HepG2 (cell line): ENCODE data around the gene EVI5. TPM values are rescaled to one million over a fixed set of nuclear protein-coding genes. Genes with fewer than 3 reads are reported as not detected.

Experiments used
- AGO1 ChIP-seq: fragments of 200-400 bp; formaldehyde crosslinking; IDR thresholded peaks from 2 replicates; pipeline ENCODE4 v1.6.1; 2017; ENCODE audit warnings: mild to moderate bottlenecking, low read depth, low read length, moderate library complexity; ENCODE audit not compliant: poor library complexity, severe bottlenecking
- ATF1 ChIP-seq: IDR thresholded peaks from 2 replicates; pipeline ENCODE4 v1.6.1; 2016; ENCODE audit warnings: mild to moderate bottlenecking, control low read depth
- DMAP1 ChIP-seq: IDR thresholded peaks from 2 replicates; pipeline ENCODE4 v1.6.1; 2016
- DR1 ChIP-seq: sonication (generic); formaldehyde crosslinking; IDR thresholded peaks from 2 replicates; pipeline ENCODE4 v1.8.0; 2021; ENCODE audit warnings: mild to moderate bottlenecking, missing genetic modification reagents, inconsistent platforms
- GATAD1 ChIP-seq: IDR thresholded peaks from 2 replicates; pipeline ENCODE4 v1.6.1; 2016; ENCODE audit warnings: missing genetic modification reagents, missing compliant biosample characterization
- HES4 ChIP-seq: sonication (generic); formaldehyde crosslinking; IDR thresholded peaks from 2 replicates; pipeline ENCODE4 v1.9.0; 2021; ENCODE audit warnings: mild to moderate bottlenecking, missing genetic modification reagents, borderline replicate concordance
- HNF4G ChIP-seq, 2 experiments: sonication (generic) in 1 of 2; formaldehyde crosslinking in 1 of 2; IDR thresholded peaks; 2 replicates each; pipeline versions ENCODE4 v1.4.0 to v1.6.1; 2011 to 2020; ENCODE audit warnings: borderline replicate concordance in 2 of 2, low read depth in 2 of 2, mild to moderate bottlenecking in 2 of 2, low read length in 1 of 2, missing genetic modification reagents in 1 of 2, moderate library complexity in 1 of 2
- JUNB ChIP-seq: sonication (generic); formaldehyde crosslinking; IDR thresholded peaks from 2 replicates; pipeline ENCODE4 v1.8.0; 2022; ENCODE audit warnings: missing genetic modification reagents, mild to moderate bottlenecking, borderline replicate concordance
- ZFP37 ChIP-seq: sonication (generic); formaldehyde crosslinking; IDR thresholded peaks from 2 replicates; pipeline ENCODE4 v1.4.0; 2020; ENCODE audit warnings: missing genetic modification reagents, borderline replicate concordance
- ZNF12 ChIP-seq: sonication (generic); formaldehyde crosslinking; IDR thresholded peaks from 2 replicates; pipeline ENCODE4 v1.5.0; 2020; ENCODE audit warnings: missing genetic modification reagents
- ZNF24 ChIP-seq: fragments of 450-650 bp; IDR thresholded peaks from 2 replicates; pipeline ENCODE4 v1.6.1; 2017; ENCODE audit warnings: antibody characterized with exemption, mild to moderate bottlenecking
- ZNF326 ChIP-seq: sonication (generic); formaldehyde crosslinking; IDR thresholded peaks from 2 replicates; pipeline ENCODE4 v1.4.0; 2020; ENCODE audit warnings: missing genetic modification reagents, borderline replicate concordance
- ZNF567 ChIP-seq: sonication (generic); formaldehyde crosslinking; IDR thresholded peaks from 2 replicates; pipeline ENCODE4 v1.8.1; 2023; ENCODE audit warnings: mild to moderate bottlenecking, missing genetic modification reagents, borderline replicate concordance
- ZNF766 ChIP-seq: sonication (generic); formaldehyde crosslinking; IDR thresholded peaks from 2 replicates; pipeline ENCODE4 v1.5.0; 2020; ENCODE audit warnings: missing genetic modification reagents, borderline replicate concordance
- ZNF782 ChIP-seq: sonication (generic); formaldehyde crosslinking; IDR thresholded peaks from 2 replicates; pipeline ENCODE4 v1.4.0; 2020; ENCODE audit warnings: missing genetic modification reagents, mild to moderate bottlenecking, borderline replicate concordance
- polyA plus RNA-seq, 8 experiments: library from polyadenylated mRNA; depleted of rRNA in 3 of 8; stranded (reverse) in 7 of 8; unstranded in 1 of 8; fragments of >200 nt; fragmentation: Illumina TruSeq in 4 of 8; extraction: Trizol in 4 of 8; gene quantifications; 2 replicates each; pipeline versions ENCODE4 v1.2.1 to v1.2.3, GENCODE V29; 2011 to 2016; ENCODE audit warnings: low read depth in 4 of 8, missing spikeins in 1 of 8, mixed read lengths in 1 of 8; ENCODE audit not compliant: insufficient read depth in 1 of 8
- total RNA-seq, 5 experiments: library from RNA; depleted of rRNA; stranded (reverse); fragments of >200 nt; fragmentation: Illumina TruSeq; extraction: Trizol; gene quantifications; 2 replicates each; pipeline ENCODE4 v1.2.3, GENCODE V29; 2016; ENCODE audit warnings: low read depth in 1 of 5
- TF ChIP-seq, protein P1 (sequence below): sonication (generic); formaldehyde crosslinking; IDR thresholded peaks from 2 replicates; pipeline ENCODE4 v1.9.0; 2021; ENCODE audit warnings: missing genetic modification reagents, borderline replicate concordance
- TF ChIP-seq, protein P2 (sequence below): sonication (generic); formaldehyde crosslinking; IDR thresholded peaks from 2 replicates; pipeline ENCODE4 v1.4.0; 2020; ENCODE audit warnings: missing genetic modification reagents
- TF ChIP-seq, protein P3 (sequence below): sonication (generic); formaldehyde crosslinking; IDR thresholded peaks from 2 replicates; pipeline ENCODE4 v1.4.0; 2020; ENCODE audit warnings: missing genetic modification reagents, low read depth, mild to moderate bottlenecking, borderline replicate concordance
- TF ChIP-seq, protein P4 (sequence below): sonication (generic); formaldehyde crosslinking; IDR thresholded peaks from 2 replicates; pipeline ENCODE4 v1.5.1; 2020; ENCODE audit warnings: mild to moderate bottlenecking, missing genetic modification reagents, moderate library complexity

EVI5 gene
- total and polyA plus RNA-seq, 2 of the 13 experiments (the other 11 are each of a cell fraction or from before 2014, with no cell fraction given) = 4.0 to 12.6 TPM

DNA sequence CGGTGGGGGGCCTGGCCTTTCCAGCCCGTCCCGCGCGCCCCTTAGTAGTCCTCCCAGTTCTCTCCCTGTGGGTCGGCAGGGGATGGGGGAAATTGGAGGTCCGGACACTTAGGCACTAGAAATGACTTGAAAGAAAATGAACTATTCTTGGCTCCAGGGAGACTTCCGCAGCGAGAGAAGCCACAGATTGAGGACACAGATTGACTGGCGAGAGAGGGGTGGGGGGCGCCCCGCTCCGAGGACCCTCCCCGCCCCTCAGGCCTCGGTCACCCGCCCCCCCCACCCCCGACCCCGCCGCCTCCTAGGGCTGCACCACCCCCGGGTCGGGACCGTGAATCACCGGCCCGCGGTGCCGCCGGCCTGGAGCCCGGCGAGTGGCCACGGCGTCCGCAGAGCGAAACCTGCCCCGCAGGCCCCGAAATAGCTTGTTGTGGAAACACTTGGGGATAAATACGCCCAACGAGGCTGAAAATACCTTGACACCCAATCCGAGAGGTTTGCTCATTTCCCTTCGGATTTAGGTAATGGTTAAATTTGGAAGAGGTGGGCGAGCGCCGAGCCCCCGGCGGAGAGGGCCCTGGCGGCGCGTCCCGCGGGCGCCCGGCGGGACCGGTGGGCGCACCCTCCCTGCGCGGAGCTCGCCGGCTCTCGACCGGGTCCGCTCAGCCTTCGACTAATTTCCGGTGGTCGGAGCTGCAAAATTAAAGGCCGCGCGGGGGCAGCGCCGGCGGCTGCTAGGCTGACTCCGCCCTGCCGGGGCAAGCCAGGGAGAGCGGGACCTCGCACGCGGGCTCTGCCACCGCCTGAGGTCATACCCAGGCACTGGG is 298.4 kb downstream of the EVI5 start, which contains the start of gene GFI1 (continued):
- TF ChIP-seq HES4 (CRISPR knock-in tag) (peak; percentile 29; the same call in 1 of the 2 replicates), ZNF12 (CRISPR knock-in tag) (no peak), ZNF326 (CRISPR knock-in tag) (no peak), DR1 (CRISPR knock-in tag) (no peak), ATF1 (no peak), HNF4G (IDR thresholded peaks at IDR 0.05; ENCODE audit: borderline replicate concordance, low read depth, low read length) (no peak), HNF4G (CRISPR knock-in tag; IDR thresholded peaks at IDR 0.05; ENCODE audit: borderline replicate concordance, low read depth) (no peak), AGO1 (peak; percentile 24), ZNF766 (CRISPR knock-in tag) (0 out of 2 replicates have a peak, but pooled peaks have one; percentile 26), GATAD1 (CRISPR knock-in tag) (no peak), ZNF567 (CRISPR knock-in tag) (no peak), ZFP37 (CRISPR knock-in tag) (0 out of 2 replicates have a peak, but pooled peaks have one; percentile 37), ZNF24 (0 out of 2 replicates have a peak, but pooled peaks have one; percentile 13), JUNB (CRISPR knock-in tag) (no peak), DMAP1 (CRISPR knock-in tag) (peak; percentile 47; the same call in 1 of the 2 replicates), ZNF782 (no peak)
- TF ChIP-seq, protein P1, sequence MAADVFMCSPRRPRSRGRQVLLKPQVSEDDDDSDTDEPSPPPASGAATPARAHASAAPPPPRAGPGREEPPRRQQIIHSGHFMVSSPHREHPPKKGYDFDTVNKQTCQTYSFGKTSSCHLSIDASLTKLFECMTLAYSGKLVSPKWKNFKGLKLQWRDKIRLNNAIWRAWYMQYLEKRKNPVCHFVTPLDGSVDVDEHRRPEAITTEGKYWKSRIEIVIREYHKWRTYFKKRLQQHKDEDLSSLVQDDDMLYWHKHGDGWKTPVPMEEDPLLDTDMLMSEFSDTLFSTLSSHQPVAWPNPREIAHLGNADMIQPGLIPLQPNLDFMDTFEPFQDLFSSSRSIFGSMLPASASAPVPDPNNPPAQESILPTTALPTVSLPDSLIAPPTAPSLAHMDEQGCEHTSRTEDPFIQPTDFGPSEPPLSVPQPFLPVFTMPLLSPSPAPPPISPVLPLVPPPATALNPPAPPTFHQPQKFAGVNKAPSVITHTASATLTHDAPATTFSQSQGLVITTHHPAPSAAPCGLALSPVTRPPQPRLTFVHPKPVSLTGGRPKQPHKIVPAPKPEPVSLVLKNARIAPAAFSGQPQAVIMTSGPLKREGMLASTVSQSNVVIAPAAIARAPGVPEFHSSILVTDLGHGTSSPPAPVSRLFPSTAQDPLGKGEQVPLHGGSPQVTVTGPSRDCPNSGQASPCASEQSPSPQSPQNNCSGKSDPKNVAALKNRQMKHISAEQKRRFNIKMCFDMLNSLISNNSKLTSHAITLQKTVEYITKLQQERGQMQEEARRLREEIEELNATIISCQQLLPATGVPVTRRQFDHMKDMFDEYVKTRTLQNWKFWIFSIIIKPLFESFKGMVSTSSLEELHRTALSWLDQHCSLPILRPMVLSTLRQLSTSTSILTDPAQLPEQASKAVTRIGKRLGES (CRISPR knock-in tag) = no peak
- TF ChIP-seq, protein P2, sequence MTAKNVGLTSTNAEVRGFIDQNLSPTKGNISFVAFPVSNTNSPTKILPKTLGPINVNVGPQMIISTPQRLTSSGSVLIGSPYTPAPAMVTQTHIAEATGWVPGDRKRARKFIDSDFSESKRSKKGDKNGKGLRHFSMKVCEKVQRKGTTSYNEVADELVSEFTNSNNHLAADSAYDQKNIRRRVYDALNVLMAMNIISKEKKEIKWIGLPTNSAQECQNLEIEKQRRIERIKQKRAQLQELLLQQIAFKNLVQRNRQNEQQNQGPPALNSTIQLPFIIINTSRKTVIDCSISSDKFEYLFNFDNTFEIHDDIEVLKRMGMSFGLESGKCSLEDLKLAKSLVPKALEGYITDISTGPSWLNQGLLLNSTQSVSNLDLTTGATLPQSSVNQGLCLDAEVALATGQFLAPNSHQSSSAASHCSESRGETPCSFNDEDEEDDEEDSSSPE (CRISPR knock-in tag) = peak; percentile 86
- TF ChIP-seq, protein P3, sequence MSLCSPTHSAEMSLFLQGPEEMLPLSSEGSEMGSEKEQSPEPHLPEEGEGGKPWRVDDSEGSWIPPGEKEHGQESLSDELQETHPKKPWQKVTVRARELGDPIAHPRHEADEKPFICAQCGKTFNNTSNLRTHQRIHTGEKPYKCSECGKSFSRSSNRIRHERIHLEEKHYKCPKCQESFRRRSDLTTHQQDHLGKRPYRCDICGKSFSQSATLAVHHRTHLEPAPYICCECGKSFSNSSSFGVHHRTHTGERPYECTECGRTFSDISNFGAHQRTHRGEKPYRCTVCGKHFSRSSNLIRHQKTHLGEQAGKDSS (CRISPR knock-in tag) = no peak
- TF ChIP-seq, protein P4, sequence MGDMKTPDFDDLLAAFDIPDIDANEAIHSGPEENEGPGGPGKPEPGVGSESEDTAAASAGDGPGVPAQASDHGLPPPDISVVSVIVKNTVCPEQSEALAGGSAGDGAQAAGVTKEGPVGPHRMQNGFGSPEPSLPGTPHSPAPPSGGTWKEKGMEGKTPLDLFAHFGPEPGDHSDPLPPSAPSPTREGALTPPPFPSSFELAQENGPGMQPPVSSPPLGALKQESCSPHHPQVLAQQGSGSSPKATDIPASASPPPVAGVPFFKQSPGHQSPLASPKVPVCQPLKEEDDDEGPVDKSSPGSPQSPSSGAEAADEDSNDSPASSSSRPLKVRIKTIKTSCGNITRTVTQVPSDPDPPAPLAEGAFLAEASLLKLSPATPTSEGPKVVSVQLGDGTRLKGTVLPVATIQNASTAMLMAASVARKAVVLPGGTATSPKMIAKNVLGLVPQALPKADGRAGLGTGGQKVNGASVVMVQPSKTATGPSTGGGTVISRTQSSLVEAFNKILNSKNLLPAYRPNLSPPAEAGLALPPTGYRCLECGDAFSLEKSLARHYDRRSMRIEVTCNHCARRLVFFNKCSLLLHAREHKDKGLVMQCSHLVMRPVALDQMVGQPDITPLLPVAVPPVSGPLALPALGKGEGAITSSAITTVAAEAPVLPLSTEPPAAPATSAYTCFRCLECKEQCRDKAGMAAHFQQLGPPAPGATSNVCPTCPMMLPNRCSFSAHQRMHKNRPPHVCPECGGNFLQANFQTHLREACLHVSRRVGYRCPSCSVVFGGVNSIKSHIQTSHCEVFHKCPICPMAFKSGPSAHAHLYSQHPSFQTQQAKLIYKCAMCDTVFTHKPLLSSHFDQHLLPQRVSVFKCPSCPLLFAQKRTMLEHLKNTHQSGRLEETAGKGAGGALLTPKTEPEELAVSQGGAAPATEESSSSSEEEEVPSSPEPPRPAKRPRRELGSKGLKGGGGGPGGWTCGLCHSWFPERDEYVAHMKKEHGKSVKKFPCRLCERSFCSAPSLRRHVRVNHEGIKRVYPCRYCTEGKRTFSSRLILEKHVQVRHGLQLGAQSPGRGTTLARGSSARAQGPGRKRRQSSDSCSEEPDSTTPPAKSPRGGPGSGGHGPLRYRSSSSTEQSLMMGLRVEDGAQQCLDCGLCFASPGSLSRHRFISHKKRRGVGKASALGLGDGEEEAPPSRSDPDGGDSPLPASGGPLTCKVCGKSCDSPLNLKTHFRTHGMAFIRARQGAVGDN = peak; percentile 94
